ENCODE results near the gene PCCA.
A peak's percentile ranks its signal among the peaks of the same experiment; 100 is the strongest.
"Not testable (repeated sequence)": the region's sequence is repeated elsewhere in the genome, so short reads cannot be mapped to it uniquely, and the experiment has no call there.

PCCA gene

GRCh38 chr13:100088644-100089464 lies at the start of gene PCCA:
PCCA (plus strand) TSS chr13:100089093; CDS start chr13:100089121, 28 bp downstream.
- DNase-seq, result peak; percentile 61 to 64

- DNase-seq, result no peak
These were observed 49.2 kb upstream of the PCCA start for GRCh38 chr13:100039740-100040139.

GRCh38 chr13:100040196-100040595 lies 48.7 kb upstream of the PCCA start:
- no peak for DNase-seq

- DNase-seq, result no peak
These were observed 44.0 kb upstream of the PCCA start for GRCh38 chr13:100044936-100045335.

- DNase-seq, result no peak
These were observed 43.5 kb upstream of the PCCA start for GRCh38 chr13:100045355-100045754.

- no peak for DNase-seq
These were observed 37.8 kb upstream of the PCCA start for GRCh38 chr13:100051070-100051469.

GRCh38 chr13:100059827-100060226 lies 29.1 kb upstream of the PCCA start:
- DNase-seq, result no peak

- no peak for DNase-seq
These were observed 25.6 kb upstream of the PCCA start for GRCh38 chr13:100063333-100063732.

- no peak for DNase-seq
These were observed 25.0 kb upstream of the PCCA start for GRCh38 chr13:100063906-100064305.

GRCh38 chr13:100068133-100068931 lies 20.6 kb upstream of the PCCA start:
- DNase-seq, result no peak

- DNase-seq, result no peak
These were observed 19.6 kb upstream of the PCCA start for GRCh38 chr13:100069278-100069677.

GRCh38 chr13:100075700-100076587 lies 12.9 kb upstream of the PCCA start:
- DNase-seq, result no peak

GRCh38 chr13:100079003-100079402 lies 9.9 kb upstream of the PCCA start:
- DNase-seq, result not testable (repeated sequence)

GRCh38 chr13:100083401-100083800 lies 5.5 kb upstream of the PCCA start:
- DNase-seq, result not testable (repeated sequence)

- DNase-seq, result no peak
These were observed 635 bp upstream of the PCCA start for GRCh38 chr13:100088273-100088643.

GRCh38 chr13:100089465-100090032 lies 656 bp downstream of the PCCA start:
- no peak for DNase-seq

GRCh38 chr13:100090861-100091260 lies 2.0 kb downstream of the PCCA start:
- no peak for DNase-seq

GRCh38 chr13:100091391-100091790 lies 2.5 kb downstream of the PCCA start:
- no peak for DNase-seq

GRCh38 chr13:100092273-100092672 lies 3.4 kb downstream of the PCCA start:
- DNase-seq, result not testable (repeated sequence)

- no peak for DNase-seq
These were observed 6.6 kb downstream of the PCCA start for GRCh38 chr13:100095498-100095897.

- no peak for DNase-seq
These were observed 7.6 kb downstream of the PCCA start for GRCh38 chr13:100096526-100096925.

GRCh38 chr13:100097821-100098220 lies 8.9 kb downstream of the PCCA start:
- no peak for DNase-seq
